Progenitor cell of endocrine pancreas (in vitro differentiated cells): ENCODE results near the gene USP3. TPM values are rescaled to one million over a fixed set of nuclear protein-coding genes. Genes with fewer than 3 reads are reported as not detected.

Experiments used
- DNase-seq: peaks from one replicate; pipeline ENCODE4 v3.0.0; 2021; ENCODE audit warnings: low spot score; ENCODE audit not compliant: unreplicated experiment
- H3K27ac Mint-ChIP-seq: 2 replicates; pipeline ENCODE4 v1.8.0; 2021; ENCODE audit warnings: mild to moderate bottlenecking, moderate library complexity, mixed read lengths
- H3K27me3 Mint-ChIP-seq: 2 replicates; pipeline ENCODE4 v1.8.0; 2021; ENCODE audit warnings: mixed read lengths
- H3K36me3 Mint-ChIP-seq: 2 replicates; pipeline ENCODE4 v1.8.0; 2022; ENCODE audit warnings: mixed read lengths; ENCODE audit not compliant: insufficient read depth
- H3K4me1 Mint-ChIP-seq: 2 replicates; pipeline ENCODE4 v1.8.0; 2021; ENCODE audit warnings: low read depth, mixed read lengths
- H3K4me3 Mint-ChIP-seq: 2 replicates; pipeline ENCODE4 v1.8.0; 2021; ENCODE audit warnings: low read depth, mild to moderate bottlenecking, moderate library complexity, mixed read lengths
- H3K9me3 Mint-ChIP-seq: 2 replicates; pipeline ENCODE4 v1.8.0; 2021; ENCODE audit warnings: low read depth, mixed read lengths
- total RNA-seq: library from RNA; stranded (reverse); gene quantifications from 2 replicates; pipeline ENCODE4 v1.2.1, GENCODE V29; 2021
- TF ChIP-seq, protein P1 (sequence below): fragments of 200-600 bp; sonication (generic); IDR thresholded peaks from one replicate; pipeline ENCODE4 v1.5.0; 2021; ENCODE audit warnings: antibody characterized with exemption, mild to moderate bottlenecking; ENCODE audit not compliant: unreplicated experiment

The USP3 gene
- total RNA-seq, 1 donor from 2014 or later: 77.0 TPM

DNA sequence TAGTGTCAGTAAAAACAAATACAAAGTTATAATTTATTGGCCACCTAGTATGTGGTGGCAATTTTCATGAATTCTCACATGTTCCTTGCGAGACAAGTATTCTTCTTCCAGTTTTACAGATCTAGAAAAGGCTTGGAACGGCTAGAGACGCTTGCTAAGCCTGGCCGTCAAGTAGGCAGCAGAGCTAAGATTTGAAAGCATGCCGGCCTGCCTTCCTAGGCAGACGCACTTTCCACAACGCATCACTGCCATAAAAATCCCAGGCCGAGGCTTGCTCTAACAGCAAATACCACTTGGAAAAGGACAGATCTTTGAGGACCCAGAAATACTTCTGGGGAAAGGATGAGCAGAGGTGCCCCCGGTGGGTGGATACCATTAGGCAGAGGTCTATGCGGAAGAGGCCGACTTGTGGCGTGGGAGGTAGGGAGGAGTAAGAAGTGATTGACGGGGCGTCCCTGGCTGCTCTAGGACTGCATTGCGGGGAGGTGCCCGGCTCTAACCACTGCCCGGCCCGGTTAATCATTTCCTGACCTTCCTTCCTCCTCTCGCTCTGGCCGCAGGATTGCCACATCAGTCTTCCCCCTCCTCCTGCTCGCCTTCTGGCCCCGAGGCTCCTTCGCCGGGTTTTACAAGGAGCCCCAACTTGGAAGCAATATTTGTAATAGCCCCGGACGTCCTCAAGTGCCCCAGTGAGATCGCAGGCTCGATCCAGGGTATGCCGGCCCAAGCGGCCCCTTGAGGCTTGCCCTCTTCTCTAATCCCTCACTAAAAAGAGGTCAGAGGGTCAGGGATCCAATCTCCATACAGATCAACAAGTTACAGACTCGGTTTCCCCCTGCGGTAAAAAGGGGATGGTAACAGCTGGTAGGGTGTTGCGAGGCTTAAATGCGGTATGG is 1.3 kb upstream of the USP3 start:
- Mint-ChIP-seq H3K27me3 (no peaks in the 10 kb centered on the region), H3K27ac (peak overlapping the region; percentile 91), H3K36me3 (no peaks in the 10 kb centered on the region), H3K4me1 (peaks cover 45% of the 10 kb centered on the region), H3K9me3 (no peaks in the 10 kb centered on the region), H3K4me3 (peak overlapping the region; percentile 69)
- DNase-seq: peak; percentile 53
- TF ChIP-seq, protein P1, sequence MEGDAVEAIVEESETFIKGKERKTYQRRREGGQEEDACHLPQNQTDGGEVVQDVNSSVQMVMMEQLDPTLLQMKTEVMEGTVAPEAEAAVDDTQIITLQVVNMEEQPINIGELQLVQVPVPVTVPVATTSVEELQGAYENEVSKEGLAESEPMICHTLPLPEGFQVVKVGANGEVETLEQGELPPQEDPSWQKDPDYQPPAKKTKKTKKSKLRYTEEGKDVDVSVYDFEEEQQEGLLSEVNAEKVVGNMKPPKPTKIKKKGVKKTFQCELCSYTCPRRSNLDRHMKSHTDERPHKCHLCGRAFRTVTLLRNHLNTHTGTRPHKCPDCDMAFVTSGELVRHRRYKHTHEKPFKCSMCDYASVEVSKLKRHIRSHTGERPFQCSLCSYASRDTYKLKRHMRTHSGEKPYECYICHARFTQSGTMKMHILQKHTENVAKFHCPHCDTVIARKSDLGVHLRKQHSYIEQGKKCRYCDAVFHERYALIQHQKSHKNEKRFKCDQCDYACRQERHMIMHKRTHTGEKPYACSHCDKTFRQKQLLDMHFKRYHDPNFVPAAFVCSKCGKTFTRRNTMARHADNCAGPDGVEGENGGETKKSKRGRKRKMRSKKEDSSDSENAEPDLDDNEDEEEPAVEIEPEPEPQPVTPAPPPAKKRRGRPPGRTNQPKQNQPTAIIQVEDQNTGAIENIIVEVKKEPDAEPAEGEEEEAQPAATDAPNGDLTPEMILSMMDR: no peak

DNA sequence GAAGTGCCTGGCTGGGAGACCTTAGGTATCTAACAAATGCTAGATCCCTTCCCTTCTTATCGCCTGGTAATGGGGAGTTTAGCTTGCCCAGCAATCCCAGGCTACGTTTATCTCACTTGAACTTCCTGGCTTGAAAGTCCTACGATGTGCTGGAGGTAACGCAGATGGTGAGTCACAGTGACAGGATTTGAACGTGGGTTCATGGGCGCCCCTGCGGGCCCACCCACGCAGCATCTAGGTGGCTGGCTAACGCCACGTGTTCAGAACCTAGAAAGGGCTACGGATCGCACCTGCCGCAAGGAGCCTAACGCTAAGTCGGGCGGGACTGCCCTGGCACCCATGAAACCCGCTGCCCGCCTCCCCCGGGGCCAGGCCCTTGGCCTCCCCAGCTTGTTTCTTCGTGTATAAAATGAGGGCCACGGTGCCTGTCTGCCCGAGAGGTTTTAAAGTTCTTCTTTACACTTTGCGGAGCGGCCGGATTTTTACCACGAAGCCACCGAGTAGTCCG is 600 bp upstream of the USP3 start:
- Mint-ChIP-seq H3K4me1 (peaks cover 52% of the 10 kb centered on the region), H3K27ac (peak overlapping the region; percentile 91), H3K27me3 (no peaks in the 10 kb centered on the region), H3K4me3 (peak overlapping the region; percentile 69), H3K9me3 (no peaks in the 10 kb centered on the region), H3K36me3 (no peaks in the 10 kb centered on the region)
- TF ChIP-seq, protein P1: no peak
- DNase-seq: peak; percentile 21

DNA sequence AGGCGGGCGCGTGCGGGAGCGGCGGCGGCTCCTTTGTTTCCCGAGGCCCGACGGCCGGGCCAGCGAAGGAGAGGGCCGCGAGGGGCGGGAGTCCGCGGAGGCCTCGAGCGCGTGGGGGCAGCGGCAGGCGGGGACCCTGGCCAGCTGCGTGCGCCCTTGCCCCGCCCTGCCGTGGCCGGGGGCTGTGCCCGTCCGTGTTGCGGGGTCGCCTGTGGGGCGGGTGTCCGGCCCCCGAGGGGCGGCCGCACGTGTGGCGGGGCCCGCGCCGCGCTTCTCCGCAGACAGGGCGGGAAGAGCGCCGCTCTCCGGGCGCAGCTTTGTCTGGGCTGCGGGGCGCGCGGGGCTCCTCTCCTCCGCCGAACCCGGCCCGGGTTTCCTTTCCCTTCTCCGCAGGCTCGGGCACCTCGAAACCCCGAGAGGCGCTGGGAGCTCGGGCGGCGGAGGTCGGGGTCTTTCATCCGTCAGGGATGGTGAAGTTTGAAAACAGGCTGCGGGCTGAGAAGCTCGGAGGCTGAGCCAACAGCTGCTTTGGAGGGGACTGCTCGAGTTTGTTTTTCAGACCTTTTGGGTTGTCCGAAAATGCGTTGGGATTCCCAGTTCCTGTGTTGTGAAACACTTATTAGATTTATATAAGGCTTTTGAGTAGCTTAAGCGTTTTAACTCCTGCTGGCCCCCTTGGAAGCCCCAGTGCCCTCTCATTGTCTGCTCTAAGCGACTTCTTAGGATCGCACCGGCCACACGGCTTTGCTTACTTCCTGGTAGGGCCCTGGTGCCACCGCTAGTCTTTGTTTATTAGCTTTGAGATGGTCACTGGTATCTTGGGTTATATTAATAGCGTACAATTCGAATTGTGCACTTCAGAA is 817 bp downstream of the USP3 start:
- peaks cover 58% of the 10 kb centered on the region for H3K4me1 Mint-ChIP-seq
- H3K27ac Mint-ChIP-seq: peak overlapping the region; percentile 97
- H3K9me3 Mint-ChIP-seq: no peaks in the 10 kb centered on the region

DNA sequence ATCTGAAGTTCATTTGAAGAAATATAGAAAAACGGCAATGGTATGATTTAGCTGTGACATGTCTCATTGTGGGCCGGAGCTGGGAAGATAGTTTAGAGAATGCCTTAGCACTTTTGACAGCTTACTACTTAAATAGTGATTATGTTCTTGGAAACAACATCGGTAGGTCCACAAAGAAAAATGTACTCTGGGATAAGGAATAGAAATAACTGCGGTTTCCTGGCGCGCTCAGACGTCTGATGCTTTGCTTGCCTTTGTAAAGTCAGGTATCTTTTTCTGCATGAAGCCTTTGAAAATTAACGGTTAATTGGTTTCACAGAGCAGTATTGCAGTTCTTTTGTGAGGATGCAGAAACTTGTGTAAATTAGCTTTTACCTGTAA is 1.4 kb downstream of the USP3 start:
- Mint-ChIP-seq H3K27ac (peak overlapping the region; percentile 97), H3K4me3 (peak overlapping the region; percentile 80), H3K9me3 (no peaks in the 10 kb centered on the region), H3K27me3 (no peaks in the 10 kb centered on the region), H3K4me1 (peaks cover 59% of the 10 kb centered on the region), H3K36me3 (no peaks in the 10 kb centered on the region)
- TF ChIP-seq, protein P1: no peak
- DNase-seq: no peak

More for the DNA sequence above, 817 bp downstream of the USP3 start:
- TF ChIP-seq, protein P1: peak; percentile 31
- H3K4me3 Mint-ChIP-seq: peak overlapping the region; percentile 81
- H3K27me3 Mint-ChIP-seq: no peaks in the 10 kb centered on the region
- no peaks in the 10 kb centered on the region for H3K36me3 Mint-ChIP-seq
- DNase-seq: no peak

DNA sequence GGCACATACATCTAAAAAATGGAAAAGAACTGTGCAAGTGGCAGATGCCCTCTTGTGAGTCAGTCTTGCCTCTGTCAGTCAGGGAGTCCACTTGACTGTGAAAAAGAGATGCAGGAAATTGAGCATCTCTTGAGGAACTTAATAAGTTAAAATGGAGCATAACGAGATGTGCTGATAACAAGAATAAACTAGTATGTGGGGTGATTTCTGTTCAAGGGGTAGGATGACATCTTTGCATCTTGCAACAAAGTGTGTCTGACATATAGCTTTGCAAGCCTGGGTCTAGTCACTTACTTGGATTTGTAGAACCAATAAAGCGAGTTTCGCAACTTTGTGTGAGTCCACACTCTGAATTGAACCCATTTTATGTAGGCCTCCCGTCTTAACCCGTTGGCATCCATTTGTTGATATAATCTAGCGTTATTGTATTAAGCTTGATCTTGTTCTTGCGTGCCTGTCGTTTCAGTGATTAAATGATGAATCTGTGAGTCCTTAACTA is 2.2 kb downstream of the USP3 start:
- TF ChIP-seq, protein P1: no peak
- peak overlapping the region; percentile 30 for H3K27ac Mint-ChIP-seq
- H3K27me3 Mint-ChIP-seq: no peaks in the 10 kb centered on the region
- peaks cover 54% of the 10 kb centered on the region for H3K4me1 Mint-ChIP-seq
- no peaks in the 10 kb centered on the region for H3K9me3 Mint-ChIP-seq
- no peaks in the 10 kb centered on the region for H3K36me3 Mint-ChIP-seq
- H3K4me3 Mint-ChIP-seq: peak overlapping the region; percentile 80
- DNase-seq: no peak
